Measurements from ENCODE around the gene PAGE5.

- TF ChIP-seq, protein P1, sequence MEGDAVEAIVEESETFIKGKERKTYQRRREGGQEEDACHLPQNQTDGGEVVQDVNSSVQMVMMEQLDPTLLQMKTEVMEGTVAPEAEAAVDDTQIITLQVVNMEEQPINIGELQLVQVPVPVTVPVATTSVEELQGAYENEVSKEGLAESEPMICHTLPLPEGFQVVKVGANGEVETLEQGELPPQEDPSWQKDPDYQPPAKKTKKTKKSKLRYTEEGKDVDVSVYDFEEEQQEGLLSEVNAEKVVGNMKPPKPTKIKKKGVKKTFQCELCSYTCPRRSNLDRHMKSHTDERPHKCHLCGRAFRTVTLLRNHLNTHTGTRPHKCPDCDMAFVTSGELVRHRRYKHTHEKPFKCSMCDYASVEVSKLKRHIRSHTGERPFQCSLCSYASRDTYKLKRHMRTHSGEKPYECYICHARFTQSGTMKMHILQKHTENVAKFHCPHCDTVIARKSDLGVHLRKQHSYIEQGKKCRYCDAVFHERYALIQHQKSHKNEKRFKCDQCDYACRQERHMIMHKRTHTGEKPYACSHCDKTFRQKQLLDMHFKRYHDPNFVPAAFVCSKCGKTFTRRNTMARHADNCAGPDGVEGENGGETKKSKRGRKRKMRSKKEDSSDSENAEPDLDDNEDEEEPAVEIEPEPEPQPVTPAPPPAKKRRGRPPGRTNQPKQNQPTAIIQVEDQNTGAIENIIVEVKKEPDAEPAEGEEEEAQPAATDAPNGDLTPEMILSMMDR (IDR thresholded peaks at IDR 0.05), result no peak
- TF ChIP-seq POLR2A (IDR thresholded peaks at IDR 0.05), result no peak
Observed at GRCh38 chrX:55253528-55253927, 33.4 kb downstream of the PAGE5 start.

Data from right lobe of liver (tissue), 4 donors.